Peyer's patch (tissue), 4 donors: Measurements from ENCODE around the gene SLC25A48. TPM values are rescaled to one million over a fixed set of nuclear protein-coding genes. Genes with fewer than 3 reads are reported as not detected.

Experiments
- DNase-seq, 3 donors: peaks; one replicate each; pipeline ENCODE4 v3.0.0-alpha.2; 2017 to 2019
- H3K27ac ChIP-seq, 4 donors: fragments of 200-600 bp; sonication (generic); one replicate each; pipeline ENCODE4 v1.5.1; 2016 to 2019
- H3K27me3 ChIP-seq, 2 donors: fragments of 200-600 bp; sonication (generic); one replicate each; pipeline ENCODE4 v1.5.1; 2019
- H3K36me3 ChIP-seq, 3 donors: fragments of 200-600 bp; sonication (generic); one replicate each; pipeline ENCODE4 v1.5.1; 2016 to 2019
- H3K4me1 ChIP-seq, 4 donors: fragments of 200-600 bp; sonication (generic); one replicate each; pipeline ENCODE4 v1.5.1; 2016 to 2019
- H3K4me3 ChIP-seq, 4 donors: fragments of 200-600 bp; sonication (generic); 1 replicate in 3 of 4; 2 replicates in 1 of 4; pipeline ENCODE4 v1.5.1; 2016 to 2019; ENCODE audit warnings: mild to moderate bottlenecking in 1 of 4
- H3K9me3 ChIP-seq, 4 donors: fragments of 200-600 bp; sonication (generic); one replicate each; pipeline ENCODE4 v1.5.1; 2016 to 2019; ENCODE audit warnings: mild to moderate bottlenecking in 1 of 4
- CTCF ChIP-seq, 6 experiments: fragments of 450-650 bp in 4 of 6; fragments of 200-600 bp in 2 of 6; sonication (generic) in 1 of 6; IDR thresholded peaks; one replicate each; pipeline ENCODE4 v1.5.1; 2017 to 2019; ENCODE audit warnings: antibody characterized with exemption in 6 of 6, mild to moderate bottlenecking in 3 of 6, moderate library complexity in 1 of 6
- POLR2A ChIP-seq, 2 donors: fragments of 450-650 bp; IDR thresholded peaks; one replicate each; pipeline ENCODE4 v1.5.1; 2017; ENCODE audit warnings: antibody characterized with exemption in 2 of 2, mild to moderate bottlenecking in 2 of 2, moderate library complexity in 2 of 2
- total RNA-seq, 4 donors: library from RNA; depleted of rRNA; stranded (reverse); fragments of >200 nt; gene quantifications; one replicate each; pipeline ENCODE4 v1.1.0, GENCODE V29; 2016

Gene SLC25A48
- total RNA-seq, 4 donors from 2014 or later = 8.3 to 11.6 (median 10.3) TPM

GRCh38 chr5:135891268-135891667 lies 56.8 kb downstream of the SLC25A48 start:
- Histone ChIP-seq H3K27ac (no peak overlapping the region), H3K9me3 (no peaks in the 10 kb centered on the region), H3K4me3 (no peak overlapping the region), H3K27me3 (no peaks in the 10 kb centered on the region), H3K4me1 (peaks cover 0 to 7% (median 0%) of the 10 kb centered on the region in 4 donors), H3K36me3 (no peaks in the 10 kb centered on the region)
- no peak for TF ChIP-seq POLR2A (IDR thresholded peaks at IDR 0.05)
- TF ChIP-seq CTCF (IDR thresholded peaks at IDR 0.05) = no peak
- DNase-seq = no peak

GRCh38 chr5:135891791-135892190 lies 57.3 kb downstream of the SLC25A48 start:
- Histone ChIP-seq H3K4me3 (no peak overlapping the region), H3K27me3 (no peaks in the 10 kb centered on the region), H3K27ac (no peak overlapping the region), H3K4me1 (peaks cover 0 to 7% (median 0%) of the 10 kb centered on the region in 4 donors), H3K9me3 (no peaks in the 10 kb centered on the region), H3K36me3 (no peaks in the 10 kb centered on the region)
- TF ChIP-seq CTCF (IDR thresholded peaks at IDR 0.05) (no peak), POLR2A (IDR thresholded peaks at IDR 0.05) (no peak)
- no peak for DNase-seq

- Histone ChIP-seq H3K36me3 (no peaks in the 10 kb centered on the region), H3K9me3 (no peaks in the 10 kb centered on the region)
These were observed 59.8 kb downstream of the SLC25A48 start for GRCh38 chr5:135894276-135894675.

GRCh38 chr5:135894789-135895188 lies 60.3 kb downstream of the SLC25A48 start:
- no peaks in the 10 kb centered on the region for H3K9me3 ChIP-seq
- no peak overlapping the region for H3K27ac ChIP-seq
- no peak overlapping the region for H3K4me3 ChIP-seq
- no peaks in the 10 kb centered on the region for H3K36me3 ChIP-seq
- H3K27me3 ChIP-seq = no peaks in the 10 kb centered on the region
- DNase-seq = no peak
- TF ChIP-seq CTCF (IDR thresholded peaks at IDR 0.05) (no peak), POLR2A (IDR thresholded peaks at IDR 0.05) (no peak)
- no peaks in the 10 kb centered on the region for H3K4me1 ChIP-seq

More at GRCh38 chr5:135894276-135894675, 59.8 kb downstream of the SLC25A48 start:
- H3K4me3 ChIP-seq = no peak overlapping the region
- H3K27ac ChIP-seq = no peak overlapping the region
- no peak for TF ChIP-seq CTCF (IDR thresholded peaks at IDR 0.05)
- no peaks in the 10 kb centered on the region for H3K27me3 ChIP-seq
- no peak for DNase-seq
- no peaks in the 10 kb centered on the region for H3K4me1 ChIP-seq

GRCh38 chr5:135895474-135896006 lies 61.1 kb downstream of the SLC25A48 start, which contains the start of gene IL9:
Gene IL9 (minus strand): TSS chr5:135895841. CDS start chr5:135895816, 25 bp downstream.
- TF ChIP-seq CTCF (IDR thresholded peaks at IDR 0.05) (no peak), POLR2A (IDR thresholded peaks at IDR 0.05) (no peak)
- H3K9me3 ChIP-seq = no peaks in the 10 kb centered on the region

GRCh38 chr5:135898651-135899050 lies 64.2 kb downstream of the SLC25A48 start:
- H3K27ac ChIP-seq = no peak overlapping the region
- TF ChIP-seq CTCF (IDR thresholded peaks at IDR 0.05) (no peak), POLR2A (IDR thresholded peaks at IDR 0.05) (no peak)
- no peak for DNase-seq

More at GRCh38 chr5:135895474-135896006, 61.1 kb downstream of the SLC25A48 start, which contains the start of gene IL9:
- Histone ChIP-seq H3K4me3 (no peak within 1 kb of the TSS), H3K27ac (no peak within 1 kb of the TSS), H3K27me3 (no peaks in the 10 kb centered on the region), H3K4me1 (no peaks in the 10 kb centered on the region), H3K36me3 (no peaks in the 10 kb centered on the region)
- no peak for DNase-seq

More at GRCh38 chr5:135898651-135899050, 64.2 kb downstream of the SLC25A48 start:
- no peaks in the 10 kb centered on the region for H3K4me1 ChIP-seq
- H3K36me3 ChIP-seq = no peaks in the 10 kb centered on the region
- H3K27me3 ChIP-seq = no peaks in the 10 kb centered on the region
- no peak overlapping the region for H3K4me3 ChIP-seq
- H3K9me3 ChIP-seq = no peaks in the 10 kb centered on the region
